Gastroesophageal sphincter (tissue), 4 donors: ENCODE results near the gene METTL2B. TPM values are rescaled to one million over a fixed set of nuclear protein-coding genes. Genes with fewer than 3 reads are reported as not detected.
A peak's percentile ranks its signal among the peaks of the same experiment; 100 is the strongest.
"Not testable (repeated sequence)": the region's sequence is repeated elsewhere in the genome, so short reads cannot be mapped to it uniquely, and the experiment has no call there.

Experiments
- ATAC-seq: fragments of 150-250 bp; one replicate; pipeline ENCODE4 v1.9.1; 2016; ENCODE audit warnings: mild to moderate bottlenecking, moderate library complexity
- H3K27ac ChIP-seq, 4 donors: fragments of 200-600 bp; sonication (generic) in 3 of 4; 1 replicate in 3 of 4; 2 replicates in 1 of 4; pipeline ENCODE4 v1.5.1; 2016 to 2019
- H3K27me3 ChIP-seq: fragments of 200-600 bp; sonication (generic); one replicate; pipeline ENCODE4 v1.5.1; 2019
- H3K36me3 ChIP-seq, 2 donors: fragments of 200-600 bp; sonication (generic); one replicate each; pipeline ENCODE4 v1.5.1; 2019; ENCODE audit warnings: control low read depth in 1 of 2
- H3K4me1 ChIP-seq, 3 donors: fragments of 200-600 bp; sonication (generic); 1 replicate in 2 of 3; 2 replicates in 1 of 3; pipeline ENCODE4 v1.5.1; 2016 to 2019; ENCODE audit warnings: control low read depth in 2 of 3
- H3K4me3 ChIP-seq, 2 donors: fragments of 200-600 bp; sonication (generic); one replicate each; pipeline ENCODE4 v1.5.1; 2019; ENCODE audit warnings: mild to moderate bottlenecking in 1 of 2, moderate library complexity in 1 of 2
- H3K9me3 ChIP-seq, 3 donors: fragments of 200-600 bp; sonication (generic); one replicate each; pipeline ENCODE4 v1.5.1; 2017 to 2019; ENCODE audit warnings: control low read depth in 2 of 3
- CTCF ChIP-seq, 4 experiments: fragments of 200-600 bp in 2 of 4; fragments of 450-650 bp in 2 of 4; sonication (generic) in 1 of 4; IDR thresholded peaks; one replicate each; pipeline ENCODE4 v1.5.1; 2017 to 2019; ENCODE audit warnings: antibody characterized with exemption in 4 of 4, mild to moderate bottlenecking in 2 of 4, moderate library complexity in 2 of 4
- EP300 ChIP-seq: sonication (generic); formaldehyde crosslinking; IDR thresholded peaks from one replicate; pipeline ENCODE4 v1.6.1; 2017; ENCODE audit warnings: antibody characterized with exemption, mild to moderate bottlenecking
- POLR2A ChIP-seq, 2 donors: fragments of 450-650 bp; IDR thresholded peaks; one replicate each; pipeline ENCODE4 v1.6.1; 2017; ENCODE audit warnings: antibody characterized with exemption in 2 of 2, mild to moderate bottlenecking in 2 of 2, moderate library complexity in 1 of 2
- POLR2AphosphoS5 ChIP-seq: sonication (generic); formaldehyde crosslinking; IDR thresholded peaks from one replicate; pipeline ENCODE4 v1.6.1; 2017; ENCODE audit warnings: antibody characterized with exemption
- WGBS, 2 donors: methylation state at CpG; one replicate each; pipeline ENCODE4 v1.1.5; 2018; ENCODE audit warnings: low coverage in 1 of 2; 5-methylcytosine and 5-hydroxymethylcytosine counted together
- total RNA-seq, 4 donors: library from RNA; depleted of rRNA; stranded (reverse); fragments of >200 nt; gene quantifications; one replicate each; pipeline ENCODE4 v1.1.0, GENCODE V29; 2016

METTL2B gene
- total RNA-seq, 4 donors from 2014 or later, result 20.4 to 29.8 (median 27.1) TPM

- no peak for TF ChIP-seq EP300
- no peak for TF ChIP-seq CTCF (IDR thresholded peaks at IDR 0.05)
- TF ChIP-seq POLR2AphosphoS5, result no peak
- TF ChIP-seq POLR2A (IDR thresholded peaks at IDR 0.05), result no peak
- Histone ChIP-seq H3K4me1 (peaks cover 0 to 32% (median 0%) of the 10 kb centered on the region in 3 donors), H3K36me3 (peaks cover 0 to 12% of the 10 kb centered on the region in 2 donors), H3K27me3 (no peaks in the 10 kb centered on the region), H3K27ac (no peak overlapping the region), H3K4me3 (no peak overlapping the region), H3K9me3 (no peaks in the 10 kb centered on the region)
- ATAC-seq, result no peak
- 60 to 87% methylated on average over 5 of the region's 5 CpGs for WGBS, 2 donors
Measured at GRCh38 chr7:128462460-128462859, 14.1 kb upstream of the METTL2B start.

- peaks cover 0 to 23% (median 0%) of the 10 kb centered on the region in 3 donors for H3K4me1 ChIP-seq
- not testable (repeated sequence) for H3K27ac ChIP-seq, ATAC-seq, H3K4me3 ChIP-seq, H3K36me3 ChIP-seq, H3K9me3 ChIP-seq, H3K27me3 ChIP-seq
- WGBS, 2 donors, result no CpG with 5 or more reads among the region's 30 CpGs
Measured at GRCh38 chr7:128463345-128463744, 13.2 kb upstream of the METTL2B start.

- H3K27me3 ChIP-seq, H3K4me3 ChIP-seq, H3K36me3 ChIP-seq, ATAC-seq, H3K27ac ChIP-seq, H3K9me3 ChIP-seq: not testable (repeated sequence)
- H3K4me1 ChIP-seq, result peaks cover 0 to 17% (median 0%) of the 10 kb centered on the region in 3 donors
- WGBS, 2 donors, result 47% methylated on average over 4 of the region's 8 CpGs; no CpG with 5 or more reads in 1 of the 2 donors
Measured at GRCh38 chr7:128463933-128464332, 12.6 kb upstream of the METTL2B start.

- H3K36me3 ChIP-seq, H3K4me3 ChIP-seq, H3K27ac ChIP-seq, H3K4me1 ChIP-seq, ATAC-seq, H3K27me3 ChIP-seq, H3K9me3 ChIP-seq: not testable (repeated sequence)
Measured at GRCh38 chr7:128466871-128467270, 9.7 kb upstream of the METTL2B start.

GRCh38 chr7:128477336-128477690 lies 765 bp downstream of the METTL2B start:
- H3K36me3 ChIP-seq, result peaks cover 0 to 37% of the 10 kb centered on the region in 2 donors
- H3K9me3 ChIP-seq, H3K27me3 ChIP-seq, ATAC-seq: not testable (repeated sequence)
- peak overlapping the region; percentile 32 to 87 (median 86) for H3K27ac ChIP-seq
- peak overlapping the region; percentile 65 to 76 for H3K4me3 ChIP-seq
- H3K4me1 ChIP-seq, result peaks cover 0 to 36% (median 9%) of the 10 kb centered on the region in 3 donors
- 3 to 6% methylated on average over 4 of the region's 4 CpGs for WGBS, 2 donors

- H3K4me3 ChIP-seq, H3K9me3 ChIP-seq, H3K27ac ChIP-seq, H3K27me3 ChIP-seq, ATAC-seq: not testable (repeated sequence)
- peaks cover 0 to 54% of the 10 kb centered on the region in 2 donors for H3K36me3 ChIP-seq
- WGBS, 2 donors, result 84 to 93% methylated on average over 3 to 4 of the region's 4 CpGs
- H3K4me1 ChIP-seq, result peaks cover 0 to 35% (median 9%) of the 10 kb centered on the region in 3 donors
Measured at GRCh38 chr7:128479082-128479481, 2.5 kb downstream of the METTL2B start.

- H3K4me3 ChIP-seq, H3K9me3 ChIP-seq, H3K4me1 ChIP-seq, ATAC-seq, H3K27ac ChIP-seq, H3K27me3 ChIP-seq: not testable (repeated sequence)
- H3K36me3 ChIP-seq, result peaks cover 0 to 74% of the 10 kb centered on the region in 2 donors
- WGBS, 2 donors, result 85 to 89% methylated on average over 3 to 6 of the region's 6 CpGs
Measured at GRCh38 chr7:128488134-128488533, 11.6 kb downstream of the METTL2B start.

- H3K4me1 ChIP-seq, result no peaks in the 10 kb centered on the region
- no peak for ATAC-seq
- 70 to 86% methylated on average over 2 of the region's 9 CpGs for WGBS, 2 donors
- H3K36me3 ChIP-seq, result peaks cover 0 to 97% of the 10 kb centered on the region in 2 donors
- H3K9me3 ChIP-seq, result no peaks in the 10 kb centered on the region
- TF ChIP-seq EP300, result no peak
- TF ChIP-seq POLR2AphosphoS5, result no peak
- TF ChIP-seq POLR2A (IDR thresholded peaks at IDR 0.05), result no peak
- no peak for TF ChIP-seq CTCF (IDR thresholded peaks at IDR 0.05)
- H3K27me3 ChIP-seq, result no peaks in the 10 kb centered on the region
- no peak overlapping the region for H3K27ac ChIP-seq
- H3K4me3 ChIP-seq, result no peak overlapping the region
Measured at GRCh38 chr7:128497405-128497804, 20.9 kb downstream of the METTL2B start.

- H3K27ac ChIP-seq, H3K4me3 ChIP-seq, H3K9me3 ChIP-seq, H3K27me3 ChIP-seq, H3K4me1 ChIP-seq, ATAC-seq: not testable (repeated sequence)
- H3K36me3 ChIP-seq, result peaks cover 0 to 37% of the 10 kb centered on the region in 2 donors
- WGBS, 2 donors, result 93% methylated on average over 2 of the region's 2 CpGs; no CpG with 5 or more reads in 1 of the 2 donors
Measured at GRCh38 chr7:128505416-128505815, 28.9 kb downstream of the METTL2B start.

- WGBS, 2 donors, result 83 to 97% methylated on average over 1 to 3 of the region's 3 CpGs
- not testable (repeated sequence) for ATAC-seq, H3K27me3 ChIP-seq, H3K4me1 ChIP-seq, H3K9me3 ChIP-seq, H3K4me3 ChIP-seq, H3K27ac ChIP-seq
- H3K36me3 ChIP-seq, result peaks cover 0 to 23% of the 10 kb centered on the region in 2 donors
Measured at GRCh38 chr7:128506819-128507218, 30.3 kb downstream of the METTL2B start.

- not testable (repeated sequence) for ATAC-seq, H3K9me3 ChIP-seq
- 49 to 80% methylated on average over 3 to 5 of the region's 5 CpGs for WGBS, 2 donors
Measured at GRCh38 chr7:128507321-128507993, 30.9 kb downstream of the METTL2B start.

More at GRCh38 chr7:128507321-128507993, 30.9 kb downstream of the METTL2B start:
- peaks cover 0 to 19% of the 10 kb centered on the region in 2 donors for H3K36me3 ChIP-seq
- not testable (repeated sequence) for H3K27ac ChIP-seq, H3K27me3 ChIP-seq, H3K4me1 ChIP-seq, H3K4me3 ChIP-seq
